GM19239 (cell line): ENCODE data around the gene HK1.
"Not testable (repeated sequence)": the region's sequence is repeated elsewhere in the genome, so short reads cannot be mapped to it uniquely, and the experiment has no call there.

Experiments used
- DNase-seq: peaks from one replicate; pipeline ENCODE4 v3.0.0; 2011; ENCODE audit warnings: low spot score; ENCODE audit not compliant: insufficient read length
- FAIRE-seq: peaks from 2 replicates; lab custom pipeline; 2011; peaks lifted over from hg19 to GRCh38; lab: Jason Lieb, UNC

The HK1 gene

DNA sequence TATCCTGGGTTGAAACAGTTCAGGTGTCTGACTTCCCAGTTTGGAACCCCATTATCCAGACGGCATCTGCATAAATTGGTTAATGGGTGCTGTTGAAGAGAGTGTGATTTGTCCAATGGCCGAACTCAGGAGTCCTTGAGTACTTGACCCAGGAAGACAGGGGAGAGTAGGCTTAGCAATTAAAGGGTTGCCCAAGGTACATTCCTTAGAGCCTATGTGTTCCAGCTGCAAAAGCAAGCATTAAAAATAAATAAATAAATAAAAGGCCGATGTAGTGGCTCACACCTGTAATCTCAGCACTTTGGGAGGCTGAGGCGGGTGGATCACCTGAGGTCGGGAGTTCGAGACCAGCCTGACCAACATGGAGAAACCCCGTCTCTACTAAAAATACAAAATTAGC, 44.0 kb downstream of the HK1 start:
- FAIRE-seq, DNase-seq: not testable (repeated sequence)

DNA sequence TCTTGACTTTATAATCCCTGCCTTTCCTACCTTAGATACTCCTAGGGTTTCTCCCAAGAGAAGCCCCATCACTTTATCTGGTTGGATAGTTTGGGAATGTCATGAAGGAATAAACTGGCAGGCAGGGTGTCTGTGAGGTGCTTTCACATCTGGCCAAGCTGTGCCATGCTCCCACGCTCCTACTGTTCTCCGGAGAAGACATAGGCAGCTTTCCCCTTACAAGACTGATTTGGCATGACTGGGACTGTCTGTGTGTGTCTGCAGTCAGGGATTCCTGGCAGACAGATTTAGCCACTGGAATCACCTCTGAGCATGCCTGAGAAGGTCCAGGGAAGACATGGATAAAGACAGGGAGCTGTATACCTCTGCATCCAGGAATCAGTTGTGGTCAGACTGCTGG, 45.3 kb downstream of the HK1 start:
- DNase-seq (no peak), FAIRE-seq (no peak)

DNA sequence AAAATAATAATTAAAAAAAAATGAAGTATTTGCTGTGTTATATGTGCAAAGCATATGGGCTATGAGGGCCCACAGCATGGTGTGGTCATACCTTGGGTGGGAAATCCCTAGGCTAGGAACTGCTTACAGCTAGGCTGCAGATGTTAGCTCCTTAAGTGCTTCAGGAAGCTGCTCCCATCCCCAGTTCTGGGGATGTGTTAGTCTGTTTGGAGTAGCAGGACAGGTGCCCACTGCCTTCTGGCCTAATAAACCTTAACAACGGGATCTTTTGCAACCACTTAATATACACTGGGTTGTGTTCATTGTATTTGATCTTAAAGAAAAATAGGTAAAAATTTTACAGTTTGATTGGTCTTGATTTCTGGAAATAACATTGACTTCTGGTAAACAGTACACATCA, 46.3 kb downstream of the HK1 start:
- DNase-seq (no peak), FAIRE-seq (no peak)

DNA sequence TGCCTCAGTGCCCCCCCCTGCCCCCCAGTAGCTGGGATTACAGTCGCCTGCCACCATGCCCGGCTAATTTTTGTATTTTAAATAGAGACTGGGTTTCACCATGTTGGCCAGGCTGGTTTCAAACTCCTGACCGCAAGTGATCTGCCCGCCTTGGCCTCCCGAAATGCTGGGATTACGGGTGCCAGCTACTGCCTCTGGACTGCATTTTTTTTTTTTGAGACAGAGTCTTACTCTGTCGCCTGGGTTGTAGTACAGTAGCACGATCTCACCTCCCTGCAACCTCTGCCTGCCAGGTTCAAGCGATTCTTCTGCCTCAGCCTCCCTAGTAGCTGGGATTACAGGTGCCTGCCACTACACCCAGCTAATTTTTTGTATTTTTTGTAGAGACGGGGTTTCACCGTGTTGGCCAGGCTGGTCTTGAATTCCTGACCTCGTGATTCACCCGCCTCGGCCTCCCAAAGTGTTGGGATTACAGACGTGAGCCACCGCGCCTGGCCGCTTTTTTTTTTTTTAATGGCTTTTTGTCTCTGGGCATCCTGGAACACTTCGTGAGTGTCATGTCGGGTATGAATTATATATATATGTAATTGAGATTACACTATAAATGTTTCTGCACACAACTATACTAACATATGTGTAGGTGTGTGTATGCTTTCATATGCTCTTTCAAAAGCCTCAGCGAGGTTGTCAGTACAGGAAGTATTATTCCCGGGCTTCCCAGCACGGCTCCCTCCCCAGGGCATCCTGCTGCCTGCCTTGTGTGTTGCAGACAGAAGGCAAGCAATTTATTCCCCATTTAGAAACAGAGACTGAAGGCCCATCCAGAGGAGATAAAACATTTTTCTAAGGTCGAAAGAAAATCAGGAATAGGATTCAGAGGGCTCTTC, 47.6 kb downstream of the HK1 start:
- DNase-seq, FAIRE-seq: not testable (repeated sequence)

DNA sequence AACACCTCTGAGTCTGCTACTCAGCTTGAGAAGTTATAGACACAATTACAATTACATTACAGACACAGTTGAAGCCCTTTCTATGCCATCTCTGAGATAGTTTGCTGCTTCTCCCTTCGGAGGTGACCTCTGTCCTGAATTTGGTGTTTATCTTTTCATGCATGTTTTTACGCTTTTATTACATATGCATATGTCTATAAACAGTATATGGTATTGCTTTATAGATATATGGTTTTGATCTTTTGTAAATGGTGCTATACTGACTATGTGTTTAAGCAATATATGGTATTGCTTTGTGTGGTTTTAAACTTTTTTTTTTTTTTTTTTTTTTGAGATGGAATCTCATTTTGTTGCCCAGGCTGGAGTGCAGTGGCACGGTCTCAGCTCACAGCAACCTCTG, 48.4 kb downstream of the HK1 start:
- no peak for DNase-seq
- no peak for FAIRE-seq

DNA sequence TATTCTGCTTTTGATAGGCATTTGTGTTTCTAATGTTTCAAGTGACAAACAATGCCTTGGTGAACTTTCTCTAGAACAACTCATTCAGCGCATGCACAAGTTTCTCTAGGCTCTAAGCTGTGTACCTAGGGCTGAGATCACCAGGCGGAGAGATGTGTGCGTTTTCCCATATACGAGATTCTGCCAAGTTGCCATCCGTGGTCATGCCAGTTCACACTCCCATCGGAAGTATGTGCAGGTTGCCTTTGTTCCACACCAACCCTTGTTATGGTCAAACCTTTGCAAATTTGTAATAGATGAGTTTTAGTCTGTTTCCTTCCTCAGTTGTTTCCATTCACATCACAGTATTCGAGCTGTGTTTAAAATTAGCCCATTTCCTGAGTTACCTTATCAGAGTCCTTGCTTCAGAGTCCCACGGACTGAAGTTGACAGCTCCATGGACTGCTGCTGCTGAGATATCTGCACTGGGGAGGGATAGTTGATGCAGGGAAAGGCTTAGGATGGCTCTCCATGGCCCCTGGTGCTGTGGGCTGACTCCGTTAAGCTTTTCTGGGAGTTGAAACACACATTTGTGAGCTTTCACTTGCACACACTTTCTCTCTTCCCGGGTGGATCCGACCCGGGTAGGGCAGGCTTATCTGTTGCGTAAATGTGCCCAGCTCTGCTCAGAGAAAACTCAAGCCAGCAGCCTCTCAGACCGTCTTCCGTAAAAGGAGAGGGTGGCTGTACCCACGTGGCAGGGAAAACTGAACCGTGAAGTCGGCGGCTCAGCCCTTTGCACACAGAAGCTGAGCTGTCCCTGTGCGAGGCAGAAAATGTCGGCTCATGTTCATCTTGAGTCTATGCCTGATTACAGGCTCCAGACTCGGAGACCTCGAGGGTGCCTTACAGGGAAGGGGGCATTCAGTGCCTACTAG, 49.4 kb downstream of the HK1 start:
- no peak for DNase-seq
- peak; percentile 73 for FAIRE-seq

DNA sequence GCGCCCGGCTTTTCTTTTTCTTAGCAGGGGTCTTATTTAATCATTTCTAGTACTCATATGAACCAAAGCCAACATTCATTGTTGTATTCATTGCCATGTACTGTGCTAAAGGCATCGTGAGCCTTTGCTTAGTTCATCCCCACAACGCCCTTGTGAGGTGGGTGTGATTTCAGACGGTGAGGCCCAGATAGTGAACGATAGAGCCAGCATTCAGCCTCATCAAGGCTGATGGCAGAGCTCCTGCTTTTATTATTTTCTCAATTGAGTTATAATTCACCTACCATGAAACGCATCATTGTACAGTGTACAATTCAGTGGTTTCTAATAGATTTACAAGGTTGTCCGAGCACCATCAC, 50.1 kb downstream of the HK1 start:
- DNase-seq (no peak), FAIRE-seq (no peak)

DNA sequence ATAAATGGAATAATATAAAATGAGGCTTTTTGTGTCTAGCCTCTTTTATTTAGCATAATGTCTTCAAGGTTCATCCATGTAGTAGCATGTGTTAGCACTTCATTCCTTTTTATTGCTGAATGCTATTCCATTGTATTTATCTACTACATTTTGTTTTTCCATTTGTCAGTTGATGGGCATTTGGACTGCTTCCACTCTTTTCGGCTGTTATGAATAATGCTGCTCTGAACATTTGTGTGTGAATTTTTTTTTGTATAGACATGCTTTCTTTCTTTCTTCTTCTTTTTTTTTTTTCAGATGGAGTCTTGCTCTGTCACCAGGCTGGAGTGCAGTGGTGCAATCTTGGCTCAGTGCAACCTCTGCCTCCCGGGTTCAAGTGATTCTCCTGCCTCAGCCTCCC, 50.6 kb downstream of the HK1 start:
- not testable (repeated sequence) for DNase-seq, FAIRE-seq

DNA sequence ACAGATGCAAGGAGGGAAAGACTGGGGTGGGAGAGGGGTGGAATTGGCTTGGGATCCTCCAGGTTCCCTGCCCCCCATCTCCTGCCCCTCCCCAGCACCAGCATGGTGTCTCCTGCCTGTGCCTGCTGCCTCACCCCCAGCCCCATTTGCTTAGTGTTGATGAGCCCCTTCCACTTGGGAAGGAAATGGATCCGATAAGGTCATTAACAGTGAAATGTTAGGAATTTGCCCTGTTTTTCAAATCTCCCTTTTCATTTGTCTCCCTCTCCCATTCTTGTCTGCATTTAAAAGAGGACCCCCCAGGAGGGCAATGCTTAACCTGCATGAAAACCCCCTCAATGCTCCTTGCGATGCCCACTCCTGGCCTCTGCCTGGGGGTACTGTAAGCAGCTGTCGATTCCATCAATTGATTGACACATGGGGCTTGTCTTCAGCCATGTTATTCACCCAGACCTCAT, 51.5 kb downstream of the HK1 start:
- FAIRE-seq (no peak), DNase-seq (no peak)

DNA sequence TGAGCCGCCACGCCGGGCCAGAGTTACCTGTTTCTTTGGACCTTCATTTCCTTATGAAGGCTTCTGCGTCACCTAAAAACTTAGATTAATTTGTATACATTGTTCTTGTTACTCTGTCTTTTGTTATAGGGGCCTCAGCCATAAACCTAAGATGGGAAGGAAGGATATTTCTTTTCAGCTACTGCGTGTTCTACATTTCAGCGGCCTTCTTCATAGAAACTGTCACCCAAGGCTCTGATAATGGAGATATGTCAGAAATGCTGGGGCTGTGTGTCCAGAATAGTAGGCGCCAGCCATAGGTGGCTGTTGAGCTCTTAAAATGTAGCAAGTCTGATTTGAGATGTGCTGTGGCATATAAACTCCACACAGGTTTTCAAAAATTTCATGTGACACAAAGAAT, 52.9 kb downstream of the HK1 start:
- FAIRE-seq (no peak), DNase-seq (no peak)

DNA sequence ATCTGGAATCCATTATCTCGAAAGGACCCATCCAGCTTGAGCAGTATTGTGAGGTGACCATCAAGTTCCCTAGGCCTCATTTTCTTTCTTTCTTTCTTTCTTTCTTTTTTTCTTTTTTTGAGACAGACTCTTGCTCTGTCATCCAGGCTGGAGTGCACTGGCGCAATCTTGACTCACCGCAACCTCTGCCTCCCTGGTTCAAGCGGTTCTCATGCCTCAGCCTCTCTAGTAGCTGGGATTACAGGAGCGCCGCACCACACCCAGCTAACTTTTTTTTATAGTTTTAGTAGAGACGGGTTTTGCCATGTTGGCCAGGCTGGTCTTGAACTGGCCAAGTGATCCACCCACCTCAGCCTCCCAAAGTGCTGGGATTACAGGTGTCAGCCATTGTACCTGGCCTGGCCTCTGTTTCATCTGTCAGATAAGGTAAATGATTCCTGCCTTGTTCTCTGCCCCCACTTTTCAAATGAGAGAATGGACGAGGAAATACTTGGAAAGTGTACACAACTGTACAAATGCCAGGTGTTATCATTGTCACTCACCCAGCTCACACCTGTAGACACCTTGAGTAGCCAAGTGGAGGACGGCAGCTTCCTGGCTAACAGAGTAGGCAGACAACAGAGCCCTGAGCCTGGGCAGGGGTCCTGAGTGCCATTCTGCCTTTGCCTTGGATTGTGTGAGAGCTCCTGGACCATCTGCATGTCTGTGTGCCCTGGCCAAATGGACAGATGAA, 54.1 kb downstream of the HK1 start:
- no peak for DNase-seq
- no peak for FAIRE-seq

DNA sequence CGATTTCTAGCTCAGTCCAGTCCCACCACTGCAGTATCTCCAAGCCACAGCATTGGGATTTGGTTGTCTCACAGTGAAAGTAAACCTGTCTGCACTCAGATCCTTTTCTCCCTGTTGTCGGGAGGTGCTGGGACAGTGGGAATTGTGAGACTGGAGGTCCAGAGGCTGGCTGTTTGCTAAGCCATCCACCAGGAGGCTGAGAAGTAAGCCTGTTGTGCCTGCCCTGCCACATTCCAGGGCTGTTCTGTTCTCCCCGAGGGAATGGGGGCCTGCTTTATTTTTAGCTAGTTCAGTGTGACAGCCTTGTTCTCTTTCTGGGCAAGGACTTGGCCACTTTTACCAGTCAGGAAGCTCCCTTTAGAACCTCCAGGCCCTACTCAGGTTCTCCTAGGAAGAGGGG, 54.9 kb downstream of the HK1 start:
- FAIRE-seq (no peak), DNase-seq (no peak)

DNA sequence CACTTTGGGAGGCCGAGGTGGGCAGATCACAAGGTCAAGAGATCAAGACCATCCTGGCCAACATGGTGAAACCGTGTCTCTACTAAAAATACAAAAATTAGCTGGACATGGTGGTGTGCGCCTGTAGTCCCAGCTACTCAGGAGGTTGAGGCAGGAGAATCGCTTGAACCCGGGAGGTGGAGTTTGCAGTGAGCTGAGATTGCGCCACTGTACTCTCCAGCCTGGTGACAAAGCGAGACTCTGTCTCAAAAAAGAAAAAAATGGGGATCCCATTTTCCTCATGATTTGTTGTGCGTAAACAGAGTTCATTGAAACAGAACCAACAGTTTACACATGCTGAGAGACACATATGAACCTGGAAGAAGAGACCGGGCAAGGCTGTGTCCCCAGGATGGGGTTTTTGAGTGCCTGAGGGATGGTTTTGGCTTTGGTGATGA, 55.6 kb downstream of the HK1 start:
- DNase-seq, FAIRE-seq: not testable (repeated sequence)

DNA sequence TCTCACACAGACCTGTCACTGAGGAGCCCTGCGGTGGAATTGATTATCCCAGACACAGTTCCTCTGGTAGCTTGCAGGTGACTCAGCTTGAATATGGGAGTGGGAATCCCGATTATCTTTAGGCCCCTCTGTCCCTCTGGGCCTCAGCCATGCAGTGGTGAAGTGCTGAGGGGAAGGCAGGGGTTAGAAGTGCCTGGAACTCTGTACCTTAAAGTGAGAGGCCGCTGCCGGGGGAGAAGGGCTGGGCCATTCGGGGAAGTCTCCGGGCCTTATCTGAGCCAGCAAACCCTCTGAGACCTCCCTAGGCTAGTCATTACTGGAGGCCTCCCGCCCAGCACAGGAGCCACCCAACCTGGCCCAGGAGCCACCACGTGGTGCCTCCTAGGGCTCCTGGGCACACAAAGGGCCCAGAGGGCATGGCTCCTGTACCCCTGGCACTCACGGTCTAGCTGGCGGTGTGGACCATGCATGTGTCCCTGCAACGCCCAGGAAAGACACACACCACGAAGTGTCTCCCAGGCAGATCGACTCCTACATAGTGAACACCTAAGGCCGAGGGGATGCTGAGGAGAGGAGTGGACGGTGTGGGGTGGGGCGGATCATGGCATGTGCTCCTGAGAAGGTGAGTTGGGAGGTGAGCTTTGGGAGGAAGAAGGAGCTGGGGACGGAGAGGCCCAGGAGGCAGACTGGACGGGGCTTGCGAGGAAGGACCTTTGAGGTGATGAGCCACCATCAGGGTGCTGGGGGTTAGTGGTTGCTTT, 56.2 kb downstream of the HK1 start:
- DNase-seq (no peak), FAIRE-seq (no peak)

DNA sequence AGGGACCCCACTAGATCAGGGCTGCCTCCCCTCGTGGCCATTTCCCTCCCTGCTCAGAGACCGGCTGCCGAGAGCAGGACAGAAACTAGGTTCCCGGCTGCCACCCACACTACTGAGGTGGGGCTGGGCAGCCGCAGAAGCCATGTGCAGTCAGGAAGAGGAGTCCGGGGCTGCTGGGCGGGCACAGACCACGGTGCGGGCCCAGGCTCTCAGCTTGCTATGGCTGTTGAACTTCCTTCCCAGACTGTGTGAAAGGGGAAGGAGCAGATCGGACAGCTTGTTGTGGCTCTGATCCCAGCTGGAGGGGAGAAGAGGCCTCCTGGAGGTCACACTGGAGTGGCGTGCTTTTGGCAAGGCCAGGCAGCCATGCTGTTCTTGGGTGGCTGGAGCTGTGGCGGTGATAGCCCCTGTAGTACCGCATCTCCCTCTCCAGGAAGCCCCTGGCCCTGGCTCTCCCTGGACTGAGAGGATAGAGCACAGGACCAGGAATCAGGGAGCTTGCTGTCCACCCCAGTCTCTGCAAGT, 56.8 kb downstream of the HK1 start:
- DNase-seq (no peak), FAIRE-seq (no peak)

DNA sequence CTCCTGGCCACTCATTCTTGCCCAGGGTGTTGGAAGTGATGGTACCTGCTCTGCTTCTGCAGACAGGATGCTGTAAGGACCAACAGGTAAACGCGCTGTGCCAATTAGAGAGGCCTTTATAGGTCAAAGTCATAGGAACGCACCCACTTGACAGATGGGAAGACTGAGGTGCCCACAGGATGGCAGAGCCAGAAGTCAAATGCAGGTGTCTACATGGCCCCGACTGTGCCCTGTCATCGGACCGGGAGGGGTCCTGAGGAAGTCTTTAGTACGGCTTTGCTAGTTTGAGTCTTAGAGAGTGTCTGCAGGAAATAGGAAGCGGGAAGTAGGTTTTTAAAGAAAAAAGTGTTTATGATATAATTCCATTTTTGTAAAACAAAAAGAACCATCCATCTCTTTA, 57.3 kb downstream of the HK1 start:
- FAIRE-seq (no peak), DNase-seq (no peak)

DNA sequence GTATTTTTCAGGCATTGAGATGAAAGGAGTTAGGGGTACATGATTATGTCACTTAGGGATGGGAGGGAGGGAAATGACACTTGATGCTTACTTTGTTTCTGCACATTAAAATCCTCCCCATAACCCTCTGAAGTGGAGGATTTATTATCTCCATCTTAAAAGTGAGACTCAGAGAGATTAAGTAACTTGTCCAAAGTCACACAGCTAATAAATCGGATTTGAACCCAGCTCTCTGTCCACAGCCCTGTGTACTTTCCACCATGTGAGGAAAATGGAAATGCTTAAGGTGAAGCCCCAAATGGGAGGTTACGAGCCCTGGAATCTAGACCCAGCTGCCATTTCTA, 58.6 kb downstream of the HK1 start:
- FAIRE-seq (no peak), DNase-seq (no peak)

DNA sequence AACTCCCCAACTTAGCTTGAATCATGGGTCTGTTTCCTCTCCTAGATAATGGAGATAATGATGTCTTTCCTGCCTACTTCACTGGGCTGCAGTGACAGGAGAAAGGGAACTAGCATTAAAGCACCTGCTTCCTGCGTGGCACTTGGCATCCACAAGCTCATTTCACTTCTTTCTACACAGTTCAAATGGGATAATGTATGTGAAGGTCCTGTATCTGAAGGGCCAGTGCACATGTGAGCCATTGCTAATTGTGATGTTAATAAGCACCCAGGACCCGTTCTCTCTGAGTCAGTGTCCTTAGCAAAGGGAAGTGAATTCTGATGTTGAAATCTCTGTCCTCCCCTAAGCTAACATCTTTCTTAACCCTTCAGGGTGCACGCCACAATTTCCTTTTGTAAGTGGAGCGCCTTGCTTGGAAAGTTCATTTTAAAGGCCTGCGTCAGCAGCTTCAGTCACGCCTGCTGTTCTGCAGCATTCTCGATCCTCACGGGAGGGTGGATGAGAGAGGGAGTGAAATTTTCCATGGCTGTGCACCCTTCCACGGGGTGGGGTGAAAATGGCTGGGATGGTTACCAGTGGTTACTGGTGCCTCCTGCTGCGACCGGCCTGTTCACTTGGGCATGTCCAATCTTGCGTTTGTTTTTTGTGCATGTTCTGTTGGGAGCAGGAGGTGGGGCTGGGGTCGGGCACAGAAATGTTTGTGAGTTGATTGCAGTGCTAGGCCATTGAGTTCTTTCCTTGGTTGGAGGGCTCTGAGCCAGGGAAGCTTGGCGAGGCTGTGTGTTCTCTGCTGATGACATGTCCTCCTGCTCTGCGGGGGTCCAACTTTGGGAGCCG, 59.2 kb downstream of the HK1 start:
- DNase-seq (no peak), FAIRE-seq (no peak)

DNA sequence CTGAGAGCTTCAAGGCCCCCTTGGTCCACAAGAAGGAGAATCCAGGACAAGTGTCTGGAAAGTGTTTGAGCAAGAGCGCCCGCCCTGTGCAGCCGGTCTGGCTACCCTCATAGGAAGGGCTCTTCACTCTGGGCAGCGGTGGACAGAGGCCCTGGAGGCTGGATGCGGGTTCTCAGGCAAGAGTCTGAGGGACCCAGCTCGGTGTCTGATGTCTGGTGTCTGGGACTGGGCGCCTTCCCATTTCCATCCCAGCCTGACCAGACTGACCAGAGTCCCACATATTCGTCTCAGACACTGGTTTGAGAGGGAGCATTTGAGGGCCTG, 59.8 kb downstream of the HK1 start:
- FAIRE-seq = no peak
- DNase-seq = no peak
